NCI-H774 (cell line): ENCODE results near the gene CRISPLD2.
"Not testable (repeated sequence)": the region's sequence is repeated elsewhere in the genome, so short reads cannot be mapped to it uniquely, and the experiment has no call there.

Source experiments
- DNase-seq: peaks from one replicate; lab custom pipeline; 2025; lab: John Stamatoyannopoulos, UW

Gene CRISPLD2

DNA sequence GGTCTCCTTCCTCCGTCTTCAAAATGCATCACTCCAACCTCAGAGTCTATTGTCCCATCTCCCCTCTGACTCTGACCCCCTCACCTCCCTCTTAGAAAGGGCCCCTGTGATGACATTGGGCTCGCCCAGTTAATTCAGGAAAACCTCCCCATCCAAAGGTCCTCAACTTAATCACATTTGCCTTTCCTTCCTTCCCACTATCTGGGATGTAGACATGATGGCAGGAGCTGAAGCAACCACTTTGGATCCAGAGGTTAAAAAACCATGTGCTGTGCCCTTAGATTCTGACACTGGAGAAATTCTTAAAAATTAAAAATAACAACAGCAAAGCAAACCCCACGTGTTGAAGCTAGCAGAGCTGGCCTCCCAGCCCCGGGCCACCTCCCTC lies 111.3 kb downstream of the CRISPLD2 start:
- DNase-seq: no peak

GRCh38 chr16:84931506-84931905 lies 111.7 kb downstream of the CRISPLD2 start:
- no peak for DNase-seq

GRCh38 chr16:84932681-84933080 lies 112.9 kb downstream of the CRISPLD2 start:
- no peak for DNase-seq

DNA sequence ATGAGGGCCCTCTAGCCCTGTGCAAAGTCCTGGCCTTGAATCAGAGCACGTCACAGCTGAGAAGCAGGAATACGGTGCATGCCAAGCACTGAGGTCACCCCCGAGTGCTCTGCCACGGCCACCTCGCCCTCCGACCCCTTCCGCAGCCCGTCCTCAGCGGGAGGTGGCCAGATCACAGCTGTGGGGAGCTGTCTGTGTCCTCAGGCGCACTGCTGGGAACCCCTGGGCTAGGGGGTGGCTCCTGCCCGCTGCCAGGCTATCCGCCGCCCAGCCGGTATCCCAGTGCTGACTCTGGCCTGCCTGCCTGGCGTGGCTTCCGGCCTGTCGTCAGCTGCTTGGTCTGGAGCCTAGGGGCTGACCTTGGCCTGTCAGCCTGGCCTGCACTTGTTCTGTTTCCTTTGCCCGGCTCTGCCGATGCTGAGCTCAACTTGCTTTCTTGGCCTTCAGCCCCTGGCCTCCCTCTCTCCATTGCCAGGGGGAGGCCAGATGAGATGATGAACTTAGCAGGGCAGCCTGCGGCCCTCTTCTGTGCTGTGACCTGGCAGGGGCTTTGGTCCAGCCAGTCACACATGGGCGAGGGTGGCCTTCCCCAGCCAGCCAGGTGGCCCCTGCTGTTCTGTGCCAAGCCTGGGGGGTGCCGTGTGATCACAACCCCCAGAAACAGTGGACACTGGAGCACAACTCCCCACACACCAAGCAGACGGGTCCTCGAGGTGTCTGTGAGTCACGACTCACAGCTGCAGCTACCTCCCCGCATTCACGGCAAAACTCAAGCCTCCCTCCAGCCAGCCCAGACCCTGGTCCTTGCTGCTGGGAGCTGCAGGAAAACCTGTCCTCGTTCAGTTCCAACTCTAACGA lies 114.2 kb downstream of the CRISPLD2 start:
- no peak for DNase-seq

DNA sequence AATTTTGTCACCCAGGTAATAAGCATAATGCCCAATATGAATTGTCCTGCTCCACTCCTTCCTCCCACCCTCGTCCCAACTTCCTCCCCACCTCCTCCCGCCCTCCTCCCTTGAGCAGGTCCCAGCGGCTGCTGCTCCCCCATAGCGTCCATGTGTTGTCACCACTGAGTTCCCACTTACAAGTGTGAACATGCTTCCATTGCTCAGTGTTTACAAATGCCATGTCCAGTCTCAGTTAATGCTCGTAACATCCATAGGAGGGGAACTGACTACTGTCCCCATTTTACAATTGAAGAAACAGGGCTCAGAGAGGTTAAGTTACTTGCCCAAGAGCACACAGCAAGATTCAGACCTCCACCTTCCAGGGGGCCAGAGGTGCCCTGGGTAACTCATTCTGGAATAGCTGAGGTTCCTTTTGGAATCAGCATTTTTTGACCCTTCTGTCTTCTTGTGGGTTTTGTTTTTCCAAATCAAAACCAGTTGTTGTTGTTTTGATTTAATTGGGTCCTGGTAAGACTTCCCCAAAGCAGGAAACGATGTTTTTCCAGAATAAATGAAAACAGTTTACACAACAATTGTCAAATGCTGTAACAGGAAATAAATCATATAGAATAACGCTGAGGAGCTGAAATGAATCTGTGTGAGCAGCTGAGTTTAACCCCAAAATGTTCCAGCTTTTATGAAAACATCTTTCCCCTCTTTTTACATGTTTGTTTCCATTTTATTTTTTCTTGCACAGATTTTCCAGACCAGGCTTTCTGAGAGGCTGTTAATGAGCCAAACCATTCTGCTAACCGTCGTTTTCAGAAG lies 117.6 kb downstream of the CRISPLD2 start:
- no peak for DNase-seq

DNA sequence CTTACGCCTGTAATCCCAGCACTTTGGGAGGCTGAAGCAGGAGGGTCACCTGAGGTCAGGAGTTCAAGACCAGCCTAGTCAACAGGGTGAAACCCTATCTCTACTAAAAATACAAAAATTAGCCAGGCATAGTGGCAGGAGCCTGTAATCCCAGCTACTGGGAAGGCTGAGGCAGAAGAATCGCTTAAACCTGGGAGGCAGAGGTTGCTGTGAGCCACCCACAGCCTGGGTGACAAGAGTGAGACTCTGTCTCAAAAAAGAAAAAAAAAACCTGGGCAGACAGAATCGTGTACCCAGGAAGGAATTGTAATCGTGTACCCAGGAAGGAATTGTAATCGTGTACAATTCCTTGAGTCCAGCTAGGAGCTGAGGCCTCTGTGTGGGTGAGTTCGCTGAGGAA lies 118.8 kb downstream of the CRISPLD2 start:
- DNase-seq: not testable (repeated sequence)

- no peak for DNase-seq
These were observed 121.1 kb downstream of the CRISPLD2 start for GRCh38 chr16:84940670-84941551.

DNA sequence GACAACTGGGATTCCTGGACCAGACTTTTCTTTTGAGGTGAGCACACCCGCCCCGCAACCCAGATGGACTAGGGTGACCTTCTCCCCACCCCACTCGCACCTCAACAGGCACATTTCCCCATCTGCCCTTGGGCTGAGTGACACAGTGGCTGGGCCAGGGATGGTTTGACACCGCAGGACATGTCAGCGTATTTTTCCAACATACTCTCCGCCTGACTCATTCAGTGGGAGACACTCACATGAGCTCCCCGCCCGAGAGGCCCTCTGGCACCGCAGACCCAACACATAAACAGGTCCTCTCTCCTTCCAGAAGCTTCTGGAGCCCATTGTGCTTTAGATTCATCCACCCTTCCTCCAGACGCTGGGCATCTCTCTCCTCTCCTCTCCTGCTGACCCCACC lies 122.1 kb downstream of the CRISPLD2 start:
- no peak for DNase-seq

DNA sequence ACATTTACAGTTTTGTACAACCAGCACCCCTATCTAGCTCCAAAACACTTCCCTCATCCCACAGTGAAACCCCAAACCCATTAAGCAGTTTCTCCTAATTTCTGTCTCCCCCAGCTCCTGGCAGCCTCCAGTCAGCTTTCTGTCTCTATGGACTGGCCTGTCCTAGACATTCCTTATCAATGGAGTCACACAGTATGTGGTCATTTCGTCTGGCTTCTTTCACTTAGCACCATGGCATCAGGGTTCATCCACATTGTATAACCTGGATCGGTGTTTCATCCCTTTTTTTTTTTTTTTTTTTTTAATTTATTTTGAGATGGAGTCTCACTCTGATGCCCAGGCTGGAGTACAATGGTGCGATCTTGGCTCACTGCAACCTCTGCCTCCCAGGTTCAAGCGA lies 123.0 kb downstream of the CRISPLD2 start:
- DNase-seq: no peak

DNA sequence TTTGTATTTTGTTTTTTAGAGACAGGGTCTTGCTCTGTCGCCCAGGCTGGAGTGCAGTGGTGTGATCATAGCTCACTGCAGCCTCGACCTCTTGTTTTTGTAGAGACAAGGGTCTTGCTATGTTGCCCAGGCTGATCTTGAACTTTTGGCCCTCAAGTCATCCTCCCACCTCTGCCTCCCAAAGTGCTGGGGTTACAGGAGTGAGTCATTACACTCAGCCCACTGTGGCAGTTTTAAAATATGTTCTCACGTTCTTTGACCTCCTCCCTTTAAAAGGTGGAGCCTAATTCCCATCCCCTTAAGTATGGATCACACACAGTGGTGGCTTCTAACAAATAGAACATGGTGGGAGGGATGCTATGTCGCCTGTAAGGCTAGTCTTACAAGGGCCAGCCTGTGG lies 123.8 kb downstream of the CRISPLD2 start:
- no peak for DNase-seq

DNA sequence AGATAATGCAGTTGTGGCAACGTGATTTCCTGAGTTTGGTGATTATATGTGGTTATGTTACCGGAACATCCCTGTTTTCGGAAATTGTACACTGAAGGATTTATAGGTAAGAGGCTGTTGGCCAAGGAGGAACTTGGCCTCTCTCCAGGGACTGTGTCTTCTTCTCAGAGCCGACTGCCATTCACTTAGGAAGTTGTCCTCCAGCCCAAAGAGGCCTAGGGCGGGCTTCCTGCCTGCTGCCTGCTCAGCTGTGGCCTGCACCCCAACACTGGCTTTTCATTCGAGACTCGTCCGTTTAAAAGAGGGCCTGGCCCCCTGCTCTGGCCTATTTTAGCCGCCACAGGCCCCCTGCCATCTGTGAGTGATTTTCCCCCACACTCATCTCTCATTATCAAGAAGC lies 127.2 kb downstream of the CRISPLD2 start:
- no peak for DNase-seq

DNA sequence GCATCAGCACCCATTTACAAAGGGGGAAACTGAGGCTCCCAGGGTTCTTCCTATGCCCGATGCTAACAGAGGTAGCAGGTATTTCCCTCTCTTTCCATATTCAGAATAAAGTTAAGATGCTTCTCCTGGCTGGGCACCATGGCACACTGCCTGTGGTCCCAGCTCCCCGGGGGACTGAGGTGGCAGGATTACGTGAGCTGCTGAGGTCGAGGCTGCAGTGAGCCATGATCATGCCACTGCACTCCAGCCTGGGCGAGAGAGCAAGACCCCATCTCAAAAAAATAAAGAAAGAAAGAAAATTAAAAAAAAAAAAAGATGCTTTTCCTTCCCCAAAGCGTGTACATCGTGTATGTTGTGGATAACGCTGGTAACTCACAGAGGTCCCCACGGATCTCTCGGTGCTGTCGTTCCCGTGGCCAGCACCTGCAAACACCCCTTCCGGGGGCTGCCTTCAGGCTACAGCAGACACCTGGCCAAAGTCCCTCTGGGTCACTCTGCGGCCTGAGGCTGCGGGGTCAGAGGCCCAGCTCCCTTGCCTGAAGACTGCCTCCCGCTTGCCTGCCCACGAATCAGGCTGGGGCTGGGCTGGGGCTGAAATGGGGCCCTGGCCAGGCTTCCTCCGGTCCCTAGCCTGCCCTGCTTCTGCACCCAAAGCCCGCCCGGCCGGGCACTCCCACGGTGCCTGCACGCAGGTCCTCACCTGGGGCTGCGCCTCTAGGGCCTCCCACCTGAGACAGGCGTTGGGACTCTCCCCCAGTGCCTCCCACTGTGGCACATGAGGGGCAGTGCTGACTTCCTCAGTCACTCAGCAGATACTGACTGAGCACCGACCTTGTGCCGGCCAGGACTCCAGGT lies 128.4 kb downstream of the CRISPLD2 start:
- DNase-seq: no peak

- DNase-seq: no peak
These were observed 129.2 kb downstream of the CRISPLD2 start for GRCh38 chr16:84948851-84949610.

GRCh38 chr16:84949772-84950436 lies 130.1 kb downstream of the CRISPLD2 start:
- DNase-seq: no peak

GRCh38 chr16:84950906-84951305 lies 131.1 kb downstream of the CRISPLD2 start:
- no peak for DNase-seq

GRCh38 chr16:84952335-84953189 lies 132.8 kb downstream of the CRISPLD2 start:
- DNase-seq: peak; percentile 42

- no peak for DNase-seq
These were observed 133.5 kb downstream of the CRISPLD2 start for GRCh38 chr16:84953190-84953746.

DNA sequence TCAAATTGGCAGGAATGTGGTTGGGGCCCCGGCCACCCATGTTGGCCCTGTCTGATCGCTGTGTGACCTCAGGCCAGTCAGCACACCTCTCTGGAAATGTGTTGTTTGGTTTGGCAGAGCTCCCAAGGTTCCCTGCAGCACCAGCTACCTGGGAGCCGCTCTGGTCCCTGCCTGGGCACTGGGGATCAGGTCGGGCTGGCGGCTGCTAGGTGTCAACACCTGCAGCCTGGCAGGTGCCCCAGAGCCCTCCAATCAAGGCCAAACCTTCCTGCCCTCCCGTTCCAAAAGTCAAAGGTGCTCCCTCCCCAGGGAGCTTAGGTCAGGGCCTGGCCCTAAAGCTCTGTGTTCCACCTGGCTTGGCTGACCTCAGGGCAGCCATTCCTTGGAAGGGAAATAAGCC lies 135.6 kb downstream of the CRISPLD2 start:
- DNase-seq: no peak

- no peak for DNase-seq
These were observed 137.4 kb downstream of the CRISPLD2 start for GRCh38 chr16:84957192-84957591.
